ENCODE results near the gene FRY. TPM values are rescaled to one million over a fixed set of nuclear protein-coding genes. Genes with fewer than 3 reads are reported as not detected.

Gene FRY
- total RNA-seq, 3 donors from 2014 or later, result 9.2 to 38.5 (median 10.5) TPM

DNA sequence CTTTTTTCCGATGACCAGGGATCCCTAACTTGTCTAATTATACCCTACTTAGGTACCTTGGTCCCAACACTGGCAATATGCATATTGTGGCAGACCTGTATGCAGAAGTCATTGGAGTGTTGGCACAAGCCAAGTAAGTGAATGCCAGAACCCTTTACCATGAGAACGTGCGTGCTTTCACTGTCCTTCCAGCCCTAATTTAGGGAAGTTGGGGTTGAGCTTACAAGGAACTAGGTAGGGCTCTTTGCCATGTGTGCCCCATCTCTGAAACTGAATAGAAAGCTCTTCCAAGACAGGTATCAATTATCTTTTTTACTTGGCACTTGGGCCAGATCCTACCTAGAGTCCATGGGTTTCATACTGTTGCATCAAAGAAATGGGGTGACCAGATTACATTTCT, 93.2 kb downstream of the FRY start:
- TF ChIP-seq, protein P1, sequence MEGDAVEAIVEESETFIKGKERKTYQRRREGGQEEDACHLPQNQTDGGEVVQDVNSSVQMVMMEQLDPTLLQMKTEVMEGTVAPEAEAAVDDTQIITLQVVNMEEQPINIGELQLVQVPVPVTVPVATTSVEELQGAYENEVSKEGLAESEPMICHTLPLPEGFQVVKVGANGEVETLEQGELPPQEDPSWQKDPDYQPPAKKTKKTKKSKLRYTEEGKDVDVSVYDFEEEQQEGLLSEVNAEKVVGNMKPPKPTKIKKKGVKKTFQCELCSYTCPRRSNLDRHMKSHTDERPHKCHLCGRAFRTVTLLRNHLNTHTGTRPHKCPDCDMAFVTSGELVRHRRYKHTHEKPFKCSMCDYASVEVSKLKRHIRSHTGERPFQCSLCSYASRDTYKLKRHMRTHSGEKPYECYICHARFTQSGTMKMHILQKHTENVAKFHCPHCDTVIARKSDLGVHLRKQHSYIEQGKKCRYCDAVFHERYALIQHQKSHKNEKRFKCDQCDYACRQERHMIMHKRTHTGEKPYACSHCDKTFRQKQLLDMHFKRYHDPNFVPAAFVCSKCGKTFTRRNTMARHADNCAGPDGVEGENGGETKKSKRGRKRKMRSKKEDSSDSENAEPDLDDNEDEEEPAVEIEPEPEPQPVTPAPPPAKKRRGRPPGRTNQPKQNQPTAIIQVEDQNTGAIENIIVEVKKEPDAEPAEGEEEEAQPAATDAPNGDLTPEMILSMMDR (IDR thresholded peaks at IDR 0.05), result no peak
- Histone ChIP-seq H3K4me1 (ENCODE audit: low read depth) (no peaks in the 10 kb centered on the region), H3K4me3 (no peak overlapping the region), H3K9me3 (no peaks in the 10 kb centered on the region), H3K36me3 (ENCODE audit: low read depth) (no peaks in the 10 kb centered on the region)
- ATAC-seq (no peak), DNase-seq (no peak)
- intact Hi-C loops (cut with DNase I, micrococcal nuclease), result no loop called here

- Histone ChIP-seq H3K4me1 (ENCODE audit: low read depth) (no peaks in the 10 kb centered on the region), H3K4me3 (no peak overlapping the region), H3K36me3 (ENCODE audit: low read depth) (no peaks in the 10 kb centered on the region), H3K9me3 (no peaks in the 10 kb centered on the region)
- peak; percentile 37 for ATAC-seq
- intact Hi-C loops (cut with DNase I, micrococcal nuclease), result no loop called here
- DNase-seq, result no peak
- TF ChIP-seq, protein P1 (IDR thresholded peaks at IDR 0.05), result no peak
Observed at GRCh38 chr13:32125221-32125689, 93.7 kb downstream of the FRY start.

DNA sequence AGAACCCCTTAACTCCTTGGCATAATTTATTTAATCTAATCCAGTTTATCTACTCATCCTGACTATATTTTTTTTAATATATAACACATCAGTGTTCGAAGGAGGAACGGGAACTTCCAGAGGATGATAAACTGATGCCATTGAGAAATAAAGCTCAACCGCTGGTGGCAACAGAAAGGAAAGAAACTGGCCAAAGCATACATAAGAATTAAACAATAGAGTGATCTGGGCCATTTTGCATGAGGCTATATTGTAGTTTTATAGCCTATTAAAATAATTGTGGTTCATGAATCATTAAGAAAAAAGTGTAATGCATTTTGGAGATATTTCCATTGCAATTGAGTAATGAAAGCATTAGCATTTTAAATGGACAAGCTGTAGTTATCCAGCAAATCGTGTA, 94.2 kb downstream of the FRY start:
- ATAC-seq, result no peak

DNA sequence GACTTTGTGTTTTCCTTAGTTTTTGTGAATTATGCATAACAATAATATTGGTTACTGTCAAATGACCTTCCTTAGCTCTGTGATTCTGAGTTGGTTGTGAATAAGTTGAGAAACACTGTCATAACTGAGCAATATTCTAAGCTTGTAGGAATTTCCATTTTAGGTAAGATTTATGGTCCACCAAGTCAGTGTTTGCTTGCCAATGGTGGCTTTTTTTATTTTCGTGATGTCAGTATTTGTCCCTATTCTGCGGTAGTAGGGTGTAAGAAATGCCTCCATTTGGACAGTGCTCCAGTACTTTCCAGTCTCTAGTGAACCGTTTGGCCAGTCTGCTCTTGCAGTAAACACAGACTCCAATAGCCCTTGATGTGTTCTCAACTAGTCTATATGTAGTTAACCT, 94.7 kb downstream of the FRY start:
- TF ChIP-seq, protein P1 (IDR thresholded peaks at IDR 0.05), result no peak
- H3K36me3 ChIP-seq (ENCODE audit: low read depth), result no peaks in the 10 kb centered on the region
- no peaks in the 10 kb centered on the region for H3K4me1 ChIP-seq (ENCODE audit: low read depth)
- H3K4me3 ChIP-seq, result no peak overlapping the region
- DNase-seq, result no peak
- intact Hi-C loops (cut with DNase I, micrococcal nuclease), result no loop called here
- H3K9me3 ChIP-seq, result no peaks in the 10 kb centered on the region
- ATAC-seq, result no peak

More for the DNA sequence above, 94.2 kb downstream of the FRY start:
- H3K9me3 ChIP-seq, result no peaks in the 10 kb centered on the region
- H3K4me1 ChIP-seq (ENCODE audit: low read depth), result no peaks in the 10 kb centered on the region
- no peak for DNase-seq
- H3K4me3 ChIP-seq, result no peak overlapping the region
- H3K36me3 ChIP-seq (ENCODE audit: low read depth), result no peaks in the 10 kb centered on the region
- intact Hi-C loops (cut with DNase I, micrococcal nuclease), result no loop called here
- TF ChIP-seq, protein P1 (IDR thresholded peaks at IDR 0.05), result no peak

DNA sequence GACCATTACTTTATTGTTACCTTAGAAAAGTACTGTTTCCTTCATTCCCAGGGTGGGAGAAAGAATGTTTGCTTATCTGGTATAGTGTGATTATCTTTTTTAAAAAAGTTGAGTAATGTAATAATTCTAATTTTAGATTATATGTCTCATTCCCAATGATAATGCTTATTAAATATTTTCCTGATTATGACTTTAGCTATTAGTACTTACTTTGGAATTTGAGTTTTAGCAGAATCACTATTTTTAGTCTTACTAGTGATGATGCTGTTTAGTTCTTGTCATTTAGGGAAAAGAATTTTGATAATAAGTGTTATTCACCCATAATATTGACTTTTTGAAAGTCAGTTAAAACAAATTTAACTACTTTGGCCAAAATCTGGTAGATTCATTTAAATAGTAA, 95.2 kb downstream of the FRY start:
- DNase-seq (no peak), ATAC-seq (no peak)
- H3K36me3 ChIP-seq (ENCODE audit: low read depth), result no peaks in the 10 kb centered on the region
- no peak overlapping the region for H3K4me3 ChIP-seq
- H3K4me1 ChIP-seq (ENCODE audit: low read depth), result no peaks in the 10 kb centered on the region
- intact Hi-C loops (cut with DNase I, micrococcal nuclease), result no loop called here
- TF ChIP-seq, protein P1 (IDR thresholded peaks at IDR 0.05), result no peak
- no peaks in the 10 kb centered on the region for H3K9me3 ChIP-seq

GRCh38 chr13:32127691-32128090, 96.1 kb downstream of the FRY start:
- intact Hi-C loops (cut with DNase I, micrococcal nuclease), result no loop called here
- TF ChIP-seq, protein P1 (IDR thresholded peaks at IDR 0.05), result no peak
- Histone ChIP-seq H3K4me1 (ENCODE audit: low read depth) (no peaks in the 10 kb centered on the region), H3K36me3 (ENCODE audit: low read depth) (no peaks in the 10 kb centered on the region), H3K9me3 (no peaks in the 10 kb centered on the region), H3K4me3 (no peak overlapping the region)
- ATAC-seq (no peak), DNase-seq (no peak)

All from mucosa of descending colon (tissue), 3 donors.